Suppressor macrophage treated with lipopolysaccharide for 4 hours (primary cell): ENCODE results near the gene KRT6B.
"Not testable (repeated sequence)": the region's sequence is repeated elsewhere in the genome, so short reads cannot be mapped to it uniquely, and the experiment has no call there.

Source experiments
- DNase-seq: peaks from one replicate; pipeline ENCODE4 v3.0.0-alpha.2; 2020

Gene KRT6B

DNA sequence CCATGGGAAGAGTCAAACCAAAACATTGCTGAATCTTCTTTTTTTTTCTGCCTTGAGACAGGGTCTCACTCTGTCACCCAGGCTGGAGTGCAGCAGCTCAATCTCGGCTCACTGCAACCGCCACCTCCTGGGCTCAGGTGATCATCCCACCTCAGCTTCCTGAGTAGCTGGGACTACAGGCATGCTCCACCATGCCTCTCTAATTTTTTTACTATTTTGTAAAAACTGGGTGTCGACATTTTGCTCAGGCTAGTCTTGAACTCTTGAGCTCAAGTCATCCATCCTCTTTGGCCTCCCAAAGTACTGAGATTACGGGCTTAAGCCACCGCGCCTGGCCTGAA lies 16.3 kb downstream of the KRT6B start:
- no peak for DNase-seq

DNA sequence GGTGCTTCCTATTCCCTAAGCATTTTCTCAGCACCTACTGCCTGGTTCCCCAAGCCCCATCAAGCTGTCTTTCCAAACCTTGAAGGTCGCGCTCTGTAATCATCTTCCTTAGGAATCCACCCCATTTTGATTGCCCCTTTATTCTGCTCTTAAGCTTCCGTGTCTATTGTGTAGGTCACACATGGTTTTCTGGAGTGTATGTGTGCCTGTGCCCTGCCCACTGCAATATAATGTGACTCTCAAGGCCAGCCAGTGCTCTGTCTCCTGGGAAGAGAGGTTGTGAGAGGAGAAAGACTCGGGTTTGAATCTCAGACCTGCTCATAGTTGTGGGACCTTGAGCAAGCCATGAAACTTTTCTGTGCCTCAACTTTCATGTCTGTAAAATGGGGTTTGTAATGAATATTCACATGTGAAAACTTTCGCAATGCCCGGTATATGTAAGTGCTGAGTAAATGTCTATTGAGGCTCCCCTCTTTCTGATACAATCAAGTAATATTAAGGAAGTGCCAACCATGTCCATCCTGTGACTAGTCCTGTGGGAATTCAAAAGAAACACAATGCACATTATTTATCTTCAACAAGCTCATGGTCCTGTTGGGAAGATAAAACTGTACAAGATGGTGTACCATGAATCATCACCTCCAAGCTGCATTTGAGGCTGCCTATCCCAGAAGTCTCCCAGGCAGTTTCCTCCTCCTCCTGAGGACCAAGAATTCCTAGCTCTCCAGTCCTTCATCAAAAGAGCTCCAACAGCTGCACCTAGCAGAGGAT lies 17.0 kb downstream of the KRT6B start:
- no peak for DNase-seq

DNA sequence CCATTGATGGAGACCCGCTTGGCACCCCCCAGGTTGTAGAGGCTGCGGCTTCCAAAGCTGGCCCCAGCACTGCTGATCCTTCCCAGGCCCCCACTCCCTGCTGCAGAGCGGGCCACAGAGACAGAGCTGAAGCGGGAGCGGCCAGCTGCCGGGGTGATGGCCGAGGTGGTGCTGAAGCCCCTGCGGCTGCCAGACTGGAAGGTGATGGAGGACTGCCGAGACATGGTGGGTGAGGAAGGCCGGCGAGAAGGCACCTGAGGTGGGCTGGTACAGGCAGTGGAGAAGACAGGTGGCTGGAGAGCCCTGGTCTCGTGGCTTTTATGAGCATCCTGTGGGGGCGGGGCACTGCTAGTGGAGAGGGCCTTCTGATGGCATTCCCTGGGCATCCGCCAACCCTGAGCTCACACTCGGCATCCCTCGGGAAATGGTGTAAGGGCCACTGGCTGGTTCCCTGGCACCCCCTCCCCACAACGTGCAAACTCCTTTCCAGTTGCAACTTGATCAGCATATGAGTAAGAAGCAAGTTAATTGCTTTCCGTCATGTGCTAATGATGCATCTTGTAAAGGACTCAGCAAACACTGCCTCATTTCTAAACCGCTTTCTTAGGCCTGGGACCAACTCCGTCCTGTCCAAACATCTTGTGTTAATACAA lies 17.7 kb downstream of the KRT6B start, which contains the start of gene KRT75:
KRT75 (minus strand) TSS at position 291 of the 653 bp plus-strand sequence; CDS start at position 224, 67 bp downstream.
- DNase-seq: no peak

DNA sequence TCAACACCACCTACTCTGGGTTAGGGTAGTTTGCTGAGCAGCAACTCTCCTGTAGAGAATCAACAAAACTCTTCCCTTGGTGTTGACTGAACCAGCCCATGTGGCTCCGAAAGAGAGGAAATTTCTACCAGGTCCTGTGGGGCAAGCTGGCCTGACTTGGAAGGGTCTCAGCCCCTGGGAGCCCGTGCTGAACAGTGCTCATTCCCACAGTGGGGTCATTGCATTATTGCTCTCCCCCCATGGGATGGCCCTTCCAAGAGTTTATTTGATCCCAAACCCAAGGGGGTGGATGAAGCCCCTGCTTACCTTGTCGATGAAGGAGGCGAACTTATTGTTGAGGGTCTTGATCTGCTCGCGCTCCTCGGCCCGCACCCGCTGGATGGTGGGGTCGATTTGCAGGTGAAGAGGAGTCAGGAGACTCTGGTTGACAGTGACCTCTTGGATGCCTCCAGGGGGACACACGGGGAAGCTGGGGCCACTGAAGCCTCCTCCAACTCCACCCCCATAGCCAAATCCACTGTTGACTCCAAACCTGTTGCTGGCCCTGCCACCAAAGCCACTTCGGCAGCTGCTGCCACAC lies 18.4 kb downstream of the KRT6B start:
- no peak for DNase-seq

DNA sequence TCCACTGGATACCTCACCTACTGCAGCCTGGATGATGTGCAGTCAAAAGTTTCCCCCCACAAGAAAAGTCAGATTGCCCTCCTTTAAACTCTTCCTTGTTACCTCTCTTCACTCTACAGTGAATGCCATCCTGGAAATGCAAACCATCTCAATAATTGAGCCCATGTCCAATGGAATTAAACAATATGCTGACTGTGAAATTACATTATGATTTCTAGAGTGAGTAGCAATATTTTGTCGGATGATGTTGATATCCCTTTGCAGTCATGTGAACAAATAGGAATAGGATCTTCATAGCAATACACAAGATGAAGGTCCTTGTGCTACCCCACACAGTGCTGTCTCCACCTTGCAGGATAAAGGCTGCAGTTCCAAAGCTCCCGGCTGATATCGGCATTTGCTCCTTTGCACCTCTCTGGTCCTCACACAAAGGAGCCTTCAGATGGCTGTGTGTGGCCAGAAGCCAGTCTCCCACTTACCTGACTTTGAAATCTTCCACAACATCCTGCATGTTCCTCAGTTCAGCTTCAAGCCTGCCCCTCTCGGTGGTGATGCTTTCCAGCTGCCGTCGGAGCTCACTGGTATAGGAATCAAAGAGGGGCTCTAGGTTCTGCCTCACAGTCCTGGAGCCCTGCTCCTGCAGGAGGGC lies 19.3 kb downstream of the KRT6B start:
- DNase-seq: no peak

DNA sequence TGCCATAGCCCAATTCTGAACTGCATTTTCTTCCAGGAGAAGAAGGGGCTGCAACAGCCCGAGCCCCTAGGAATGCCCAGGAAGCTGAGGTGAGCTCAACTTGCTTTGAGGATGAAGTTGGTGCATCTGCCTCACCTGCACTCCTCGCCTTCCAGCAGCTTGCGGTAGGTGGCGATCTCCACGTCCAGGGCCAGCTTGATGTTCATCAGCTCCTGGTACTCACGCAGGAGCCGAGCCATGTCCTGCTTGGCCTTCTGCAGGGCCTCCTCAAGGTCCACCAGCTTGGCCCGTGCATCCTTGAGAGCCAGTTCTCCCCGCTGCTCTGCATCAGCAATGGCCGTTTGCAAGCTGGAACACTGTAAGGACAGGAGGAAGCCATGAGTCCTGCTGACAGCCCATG lies 23.8 kb downstream of the KRT6B start:
- no peak for DNase-seq

DNA sequence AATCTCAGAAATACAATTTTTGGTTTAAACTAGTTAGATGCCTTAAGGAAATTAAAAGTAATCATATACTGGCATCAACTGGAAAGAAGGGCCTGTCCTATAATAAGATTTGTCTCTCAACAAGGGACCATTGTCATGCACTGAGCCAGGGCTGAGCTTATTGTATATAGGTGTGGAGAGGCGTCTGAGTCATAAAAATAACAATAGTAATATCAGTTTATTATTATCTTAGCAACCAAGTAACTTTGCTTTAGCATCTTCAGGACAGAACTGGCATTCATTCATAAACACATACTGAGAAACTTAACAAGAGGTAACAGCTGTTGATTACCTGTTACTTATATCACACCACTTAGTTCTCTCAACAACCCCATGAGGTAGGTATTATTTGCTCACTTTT lies 24.9 kb downstream of the KRT6B start:
- DNase-seq: no peak

DNA sequence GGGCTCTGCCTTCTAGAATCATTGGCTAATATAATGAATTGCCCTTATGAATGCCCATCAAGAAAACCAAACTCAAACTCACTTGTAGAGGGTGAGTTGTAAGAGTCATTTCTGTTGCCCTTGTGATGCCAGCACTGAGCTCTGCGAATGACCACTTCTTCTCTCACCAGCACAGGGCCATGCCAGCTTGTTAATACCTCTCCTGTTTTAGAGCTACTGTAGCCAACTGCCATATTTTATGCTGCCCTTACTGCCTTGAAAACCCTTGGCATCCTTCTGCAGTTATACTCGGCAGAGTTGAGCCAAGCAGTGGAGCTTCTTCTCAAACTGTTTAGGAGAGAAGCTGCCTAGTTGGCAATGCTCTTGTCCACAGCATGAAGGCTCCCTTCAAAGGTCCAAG lies 25.9 kb downstream of the KRT6B start:
- DNase-seq: no peak

DNA sequence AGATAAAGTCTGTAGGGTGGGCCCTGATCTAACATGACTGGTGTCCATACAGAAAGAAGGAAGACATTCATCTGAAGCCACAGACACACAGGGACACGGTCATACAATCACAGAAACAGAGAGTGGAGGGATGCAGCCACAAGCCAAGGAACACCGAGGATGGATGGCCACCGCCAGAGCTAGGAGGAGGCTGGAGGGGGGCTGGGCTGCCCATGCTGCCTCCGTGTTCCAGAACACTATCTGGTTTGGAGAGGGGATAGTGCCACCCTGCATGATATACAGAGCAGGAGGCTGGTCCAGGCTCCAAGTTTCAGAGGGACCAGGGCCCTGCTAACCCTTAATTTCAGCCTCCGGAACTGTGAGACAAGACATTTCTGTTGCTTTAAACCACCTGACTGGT lies 26.5 kb downstream of the KRT6B start:
- DNase-seq: no peak

DNA sequence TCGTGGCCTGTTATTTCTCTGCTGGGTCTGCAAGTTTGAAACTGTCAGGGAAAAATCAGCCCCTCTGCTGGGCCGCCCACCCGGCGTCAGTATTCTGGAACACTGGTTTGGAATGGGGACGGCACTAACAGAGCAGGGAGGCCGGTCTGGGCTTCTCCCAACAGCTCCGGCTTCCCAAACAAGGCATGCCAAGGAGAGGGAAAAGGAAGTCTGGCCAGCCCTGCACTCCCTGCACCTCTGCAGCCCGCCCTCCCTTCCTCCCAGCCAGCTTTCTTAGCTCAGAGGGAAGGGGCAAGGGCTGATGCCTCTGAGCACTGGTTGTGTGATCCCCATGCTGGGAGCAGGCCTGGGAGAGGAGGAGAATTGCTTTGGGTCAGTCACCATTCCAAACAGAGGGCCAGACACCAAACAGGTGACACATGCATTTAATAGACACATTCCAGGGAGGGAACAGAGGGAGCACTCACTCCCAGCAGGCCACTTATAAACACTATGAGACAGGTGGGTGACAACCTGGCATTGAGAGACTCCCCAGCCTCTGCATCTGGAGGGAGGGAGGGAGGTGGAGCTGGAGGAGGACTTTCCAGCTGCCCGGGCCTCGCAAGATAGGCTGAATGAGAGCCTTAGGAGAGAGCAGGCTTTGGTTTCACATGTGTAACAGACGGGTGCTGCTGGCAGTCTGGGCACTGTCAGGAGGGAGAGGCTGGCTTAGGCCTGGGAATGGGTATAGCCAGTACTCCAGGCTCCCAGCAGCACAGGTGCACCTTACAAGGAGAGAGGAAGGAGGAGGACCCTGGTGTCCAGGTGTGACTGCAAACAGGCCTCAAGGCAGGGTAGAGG lies 28.1 kb downstream of the KRT6B start:
- DNase-seq: no peak

DNA sequence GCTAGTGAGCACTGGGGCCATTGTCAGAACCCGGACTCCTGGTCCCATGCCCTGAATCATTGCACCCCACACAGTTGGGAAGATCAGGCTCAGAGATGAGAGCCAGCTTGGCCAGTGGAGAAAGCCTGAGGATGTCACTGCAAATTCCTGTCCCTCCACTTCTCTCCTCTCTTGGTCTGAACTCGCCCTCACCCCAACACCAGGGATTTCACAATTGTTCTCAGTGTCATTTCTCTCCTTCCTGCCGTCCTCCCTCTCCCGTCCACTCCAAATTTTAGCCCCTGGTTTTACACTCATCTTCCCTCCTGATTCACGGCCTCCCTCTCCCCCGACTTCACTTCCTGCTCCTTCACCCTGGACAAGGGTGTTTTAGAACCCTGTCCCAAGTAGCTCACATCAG lies 28.9 kb downstream of the KRT6B start:
- no peak for DNase-seq

DNA sequence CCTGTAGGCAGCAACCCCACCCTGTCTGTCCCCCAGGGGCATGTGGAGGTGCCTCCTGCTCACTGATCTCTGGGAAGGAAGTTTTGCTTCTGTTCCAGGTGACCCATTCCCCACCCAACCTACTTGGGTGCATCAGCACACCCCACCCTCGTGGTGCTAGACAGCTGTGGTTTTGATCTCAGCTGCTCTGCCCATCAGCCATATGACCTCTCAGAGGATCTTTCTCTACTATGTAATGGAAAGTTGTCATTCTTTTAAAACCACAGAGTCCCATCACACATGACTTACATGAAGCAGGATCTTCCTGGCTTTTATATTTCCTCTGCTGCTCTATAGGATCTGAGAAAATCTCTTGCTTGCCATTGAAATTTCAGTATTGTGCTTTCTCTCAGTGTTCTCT lies 32.3 kb downstream of the KRT6B start:
- DNase-seq: no peak

DNA sequence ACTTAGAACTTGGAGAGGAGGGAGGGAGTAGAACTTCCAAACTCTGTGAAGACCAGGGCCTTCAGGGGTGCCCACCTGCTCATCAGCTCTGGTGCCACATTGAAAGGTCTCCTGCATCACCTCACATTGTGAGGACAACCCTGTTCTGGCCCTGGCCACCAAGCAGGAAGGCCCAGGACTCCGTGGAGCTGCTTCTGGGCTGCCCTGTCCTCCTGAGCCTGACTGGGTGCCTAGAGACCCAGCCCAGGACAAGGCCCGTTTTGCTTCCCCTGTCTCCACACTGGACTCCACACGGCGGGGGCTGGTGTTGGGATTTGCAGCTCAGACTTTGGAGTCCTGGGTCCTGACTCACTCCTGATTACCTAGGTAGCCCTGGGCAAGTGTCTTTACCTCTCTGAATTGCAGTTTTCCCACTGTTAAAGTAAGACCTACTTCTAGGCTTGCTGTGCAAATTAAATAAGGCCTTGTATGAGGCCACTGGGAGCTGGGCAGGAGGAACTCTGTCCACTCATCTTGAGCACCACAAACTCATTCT lies 33.3 kb downstream of the KRT6B start:
- no peak for DNase-seq

DNA sequence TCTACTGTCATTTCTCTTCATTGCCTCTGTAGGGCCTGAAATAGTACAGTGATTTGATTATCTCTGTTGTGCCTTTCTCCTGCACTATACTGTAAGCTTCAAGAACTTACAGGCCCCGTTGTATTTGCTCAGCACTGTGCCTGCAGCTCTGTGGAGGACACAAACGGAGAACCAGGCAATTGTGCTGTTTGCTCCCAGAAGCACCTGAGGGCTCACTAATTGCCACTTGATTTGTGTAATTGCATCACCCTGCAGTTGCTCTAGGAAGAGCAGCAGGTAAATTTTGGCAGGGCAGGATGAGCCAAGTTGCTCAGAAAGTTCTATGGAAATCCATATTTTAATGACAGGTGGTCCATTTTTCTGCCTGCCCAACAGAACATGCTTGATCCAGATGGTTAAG lies 34.2 kb downstream of the KRT6B start:
- DNase-seq: no peak

DNA sequence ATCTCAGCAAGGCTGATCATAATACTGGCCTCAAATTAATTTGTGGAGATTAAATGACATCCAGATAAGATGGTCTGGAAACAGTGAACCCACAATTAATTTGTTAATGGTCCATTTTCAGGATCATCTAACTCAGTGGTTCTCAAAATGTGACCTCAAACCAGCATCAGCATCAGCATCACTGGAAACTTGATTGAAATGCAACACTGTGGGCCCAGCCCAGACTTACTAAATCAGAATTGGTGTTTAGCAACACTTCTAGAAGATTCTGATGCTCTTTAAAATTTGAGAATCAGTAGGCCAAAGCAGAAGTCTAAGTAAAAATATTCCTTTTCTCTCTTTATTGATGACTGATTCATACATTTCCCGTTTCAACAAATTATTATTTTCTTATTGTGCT lies 35.2 kb downstream of the KRT6B start:
- peak; percentile 41 for DNase-seq

DNA sequence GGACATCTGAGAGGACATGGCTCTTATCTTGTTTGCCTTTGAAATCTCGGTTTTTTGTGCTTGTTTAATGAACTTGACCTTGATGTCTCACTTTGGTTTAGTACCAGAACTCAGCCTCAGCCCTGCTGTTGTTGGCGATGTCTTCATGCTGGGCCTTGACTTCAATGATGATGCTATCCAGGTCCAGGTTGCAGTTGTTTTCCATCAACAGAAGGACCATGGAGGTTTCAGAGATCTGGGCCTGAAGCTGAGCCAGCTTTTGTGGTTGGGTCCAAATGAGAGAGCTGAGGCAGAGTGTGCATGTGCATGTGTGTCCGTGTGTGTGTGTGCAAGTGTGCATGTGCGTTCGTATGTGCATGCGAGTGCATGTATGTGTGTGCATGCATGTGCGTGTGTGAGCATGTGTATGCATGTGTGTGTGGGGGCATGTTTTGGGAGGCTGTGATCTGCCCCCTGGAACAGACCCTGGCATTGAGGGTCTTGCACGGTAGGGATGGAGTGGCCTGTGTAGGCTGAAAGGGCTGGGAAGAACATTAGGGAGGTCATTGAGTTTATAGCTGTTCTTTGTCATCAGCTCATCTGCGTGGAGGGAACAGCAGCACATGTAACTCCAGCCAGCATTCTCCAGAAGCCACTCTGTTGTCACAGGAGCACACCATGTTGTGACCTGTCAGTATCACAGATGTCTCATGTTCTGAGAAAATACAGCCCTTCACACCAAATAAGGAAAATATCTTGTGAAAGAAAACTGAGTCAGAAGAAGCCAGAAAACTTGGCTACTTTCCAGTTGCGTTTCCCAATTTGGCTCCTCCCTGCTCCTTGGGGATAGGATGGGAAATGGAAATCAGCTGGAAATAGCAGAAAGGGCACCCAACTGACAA lies 35.8 kb downstream of the KRT6B start:
- peak; percentile 89 for DNase-seq

DNA sequence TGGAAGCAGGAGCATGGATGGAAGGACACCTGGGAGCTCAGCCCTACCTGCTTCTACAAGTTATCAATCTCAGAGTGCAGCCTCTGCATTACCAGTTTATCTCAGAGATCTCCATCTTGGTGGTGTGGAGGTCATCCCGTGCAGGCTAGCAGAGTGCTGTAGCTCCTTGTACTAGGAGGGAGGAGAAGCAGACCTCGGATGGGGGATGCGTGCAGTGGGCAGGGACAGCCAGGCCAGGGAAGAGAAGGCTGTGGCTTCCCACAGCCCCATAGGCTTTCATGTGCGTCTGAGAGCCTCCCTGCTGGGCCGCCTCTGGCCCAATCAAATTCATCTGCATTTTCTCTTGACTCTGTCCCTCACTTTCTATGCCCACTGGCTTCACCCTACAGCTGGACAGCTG lies 37.0 kb downstream of the KRT6B start:
- no peak for DNase-seq

DNA sequence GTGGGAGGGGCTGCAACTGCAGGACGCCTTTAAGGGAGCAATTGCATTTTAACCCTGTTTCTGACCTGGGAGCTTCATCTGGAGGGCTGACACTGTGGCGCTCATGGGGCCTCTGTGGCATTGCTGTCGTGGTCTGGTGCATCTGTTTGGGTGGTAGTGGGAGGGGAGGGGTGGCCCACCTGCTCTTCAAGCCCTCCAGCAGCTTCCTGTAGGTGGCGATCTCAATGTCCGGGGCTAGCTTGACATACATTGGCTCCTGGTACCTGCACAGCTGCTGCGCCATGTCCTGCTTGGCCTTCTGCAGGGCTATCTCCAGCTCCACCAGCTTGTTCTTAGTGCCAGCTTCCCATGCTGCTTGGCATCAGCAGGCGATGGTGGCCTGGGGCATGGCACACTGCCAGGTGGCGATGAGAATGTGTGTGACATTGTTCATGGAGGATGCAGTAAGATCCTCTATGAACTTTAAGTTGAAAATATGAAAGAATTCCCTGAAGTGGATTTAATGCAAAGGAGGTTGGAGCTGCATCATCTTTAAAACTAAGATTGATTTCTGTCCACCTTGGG lies 38.1 kb downstream of the KRT6B start:
- no peak for DNase-seq

DNA sequence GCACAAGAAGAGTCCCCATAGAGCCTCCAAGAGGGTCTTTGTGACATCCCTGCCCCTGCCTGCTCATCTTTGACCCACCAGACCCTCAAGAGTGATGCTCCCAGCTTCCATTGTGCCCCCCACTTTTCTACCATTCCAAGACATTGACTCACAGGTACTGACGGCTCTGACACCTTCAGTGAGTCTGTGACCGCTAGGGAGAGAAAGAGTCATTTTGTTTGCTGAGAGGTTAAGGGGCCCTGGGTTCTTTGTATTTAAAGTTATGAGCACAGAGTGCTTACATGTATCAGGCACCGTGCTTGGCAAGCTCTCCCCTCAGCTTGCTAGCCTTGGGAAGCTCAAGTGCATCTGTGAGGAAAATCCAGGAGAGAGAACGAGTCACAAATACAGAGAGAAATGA lies 38.7 kb downstream of the KRT6B start:
- DNase-seq: no peak

DNA sequence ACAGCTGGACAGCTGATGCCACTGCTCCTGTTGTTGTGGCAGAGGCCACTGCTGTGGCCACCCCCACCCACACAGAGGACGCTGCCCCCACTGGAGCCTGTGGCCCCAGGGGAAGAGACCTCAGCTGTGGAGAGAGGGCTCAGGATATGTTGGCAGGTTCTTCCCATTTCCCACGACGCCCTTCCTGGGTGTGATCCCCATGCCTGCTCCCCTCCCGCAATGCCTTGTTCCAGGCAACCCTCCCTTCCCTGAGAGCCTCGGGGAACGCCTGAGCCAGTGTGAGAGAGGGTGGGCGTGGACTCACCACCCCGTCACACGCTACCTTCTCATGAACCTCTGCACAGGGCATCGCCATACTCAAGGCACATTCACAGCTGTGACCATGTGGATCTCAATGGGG lies 40.1 kb downstream of the KRT6B start:
- DNase-seq: no peak

DNA sequence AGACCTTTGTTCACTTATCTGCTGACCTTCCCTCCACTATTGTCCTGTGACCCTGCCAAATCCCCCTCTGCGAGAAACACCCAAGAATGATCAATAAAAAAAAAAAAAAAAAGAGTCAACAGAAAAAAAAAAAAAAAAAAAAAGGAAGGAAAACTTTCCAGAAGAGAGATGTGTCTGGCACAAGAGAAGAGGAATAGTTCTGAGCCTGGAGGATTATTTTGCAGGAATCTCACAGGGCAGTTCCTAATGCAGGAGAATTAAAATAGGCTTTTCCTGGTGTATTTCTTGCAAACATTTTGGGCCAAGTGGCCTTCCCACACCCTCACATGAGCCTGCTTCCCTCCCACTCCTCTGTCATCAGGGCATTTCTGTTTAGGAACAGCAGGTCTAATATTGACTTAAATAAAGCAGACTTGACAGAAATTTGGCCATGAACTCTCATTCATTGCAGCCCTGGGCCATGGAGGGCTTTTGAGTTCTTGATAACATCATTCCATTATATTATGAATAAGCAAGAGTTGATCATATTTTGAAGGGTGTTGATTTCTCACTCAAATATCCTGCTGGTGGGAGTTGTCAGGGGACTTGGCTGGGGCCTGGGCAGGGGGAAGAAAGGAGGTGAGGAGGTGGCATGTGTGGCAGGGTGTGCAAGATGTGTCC lies 41.2 kb downstream of the KRT6B start:
- DNase-seq: not testable (repeated sequence)
